B cell (primary cell): ENCODE data around the gene TRPM8.

ENCODE experiments used
- EZH2 ChIP-seq: IDR thresholded peaks from 2 replicates; pipeline ENCODE4 v1.6.1; 2012; ENCODE audit warnings: borderline replicate concordance, low read depth, mild to moderate bottlenecking, moderate library complexity, low read length; ENCODE audit not compliant: insufficient read depth, poor library complexity, severe bottlenecking
- TF ChIP-seq, protein P1 (sequence below): fragments of 200-600 bp; IDR thresholded peaks from one replicate; pipeline ENCODE4 v1.8.0; 2022; ENCODE audit warnings: antibody characterized with exemption, mild to moderate bottlenecking

DNA sequence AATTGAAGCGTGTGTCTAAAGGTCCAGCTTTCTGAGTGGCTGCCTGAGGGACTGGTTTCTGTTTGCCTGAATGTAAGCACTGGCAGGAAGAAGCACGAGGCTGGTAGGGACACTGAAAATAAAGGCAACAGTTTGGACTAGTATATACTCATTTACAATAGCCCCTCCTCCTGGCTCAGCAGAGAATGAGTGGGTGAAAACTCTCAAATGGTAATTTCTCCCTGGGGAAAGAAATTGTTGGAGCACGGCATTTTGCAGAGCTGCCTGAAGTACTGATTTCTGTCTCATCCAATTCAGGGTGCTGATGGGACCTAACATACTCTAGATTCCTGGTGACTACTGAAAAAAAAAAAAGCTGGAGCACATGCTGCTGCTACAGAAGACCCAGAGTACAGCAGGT lies 116.0 kb downstream of the TRPM8 start:
- no peak for TF ChIP-seq EZH2
- TF ChIP-seq, protein P1, sequence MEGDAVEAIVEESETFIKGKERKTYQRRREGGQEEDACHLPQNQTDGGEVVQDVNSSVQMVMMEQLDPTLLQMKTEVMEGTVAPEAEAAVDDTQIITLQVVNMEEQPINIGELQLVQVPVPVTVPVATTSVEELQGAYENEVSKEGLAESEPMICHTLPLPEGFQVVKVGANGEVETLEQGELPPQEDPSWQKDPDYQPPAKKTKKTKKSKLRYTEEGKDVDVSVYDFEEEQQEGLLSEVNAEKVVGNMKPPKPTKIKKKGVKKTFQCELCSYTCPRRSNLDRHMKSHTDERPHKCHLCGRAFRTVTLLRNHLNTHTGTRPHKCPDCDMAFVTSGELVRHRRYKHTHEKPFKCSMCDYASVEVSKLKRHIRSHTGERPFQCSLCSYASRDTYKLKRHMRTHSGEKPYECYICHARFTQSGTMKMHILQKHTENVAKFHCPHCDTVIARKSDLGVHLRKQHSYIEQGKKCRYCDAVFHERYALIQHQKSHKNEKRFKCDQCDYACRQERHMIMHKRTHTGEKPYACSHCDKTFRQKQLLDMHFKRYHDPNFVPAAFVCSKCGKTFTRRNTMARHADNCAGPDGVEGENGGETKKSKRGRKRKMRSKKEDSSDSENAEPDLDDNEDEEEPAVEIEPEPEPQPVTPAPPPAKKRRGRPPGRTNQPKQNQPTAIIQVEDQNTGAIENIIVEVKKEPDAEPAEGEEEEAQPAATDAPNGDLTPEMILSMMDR, result no peak
